Adrenal gland (tissue), 5 donors: ENCODE measurements around the gene NPIPB5.
"Not testable (repeated sequence)": the region's sequence is repeated elsewhere in the genome, so short reads cannot be mapped to it uniquely, and the experiment has no call there.

Experiments
- CTCF ChIP-seq, 6 experiments: fragments of 450-650 bp in 4 of 6; fragments of 200-600 bp in 2 of 6; sonication (generic) in 1 of 6; IDR thresholded peaks; 1 replicate in 5 of 6; 2 replicates in 1 of 6; pipeline versions ENCODE4 v1.5.1 to v1.8.0; 2016 to 2021; ENCODE audit warnings: antibody characterized with exemption in 6 of 6, mild to moderate bottlenecking in 2 of 6, moderate library complexity in 1 of 6
- POLR2A ChIP-seq, 2 donors: fragments of 450-650 bp; IDR thresholded peaks; one replicate each; pipeline ENCODE4 v1.6.1; 2017; ENCODE audit warnings: antibody characterized with exemption in 2 of 2, mild to moderate bottlenecking in 2 of 2, moderate library complexity in 1 of 2
- donor health status: DM: no; HTN: no; CAD: no.

- TF ChIP-seq CTCF, POLR2A (IDR thresholded peaks at IDR 0.05): not testable (repeated sequence)
Observed at GRCh38 chr16:22544809-22545208, 34.1 kb downstream of the NPIPB5 start.
